Measurements from ENCODE around the gene CPXM2.
A peak's percentile ranks its signal among the peaks of the same experiment; 100 is the strongest.

Gene CPXM2

GRCh38 chr10:123912466-123912865, 20.9 kb upstream of the CPXM2 start:
- peak overlapping the region; percentile 10 for H3K27ac ChIP-seq
- no peak for TF ChIP-seq ZFX (IDR thresholded peaks at IDR 0.05)
- TF ChIP-seq, protein P1, sequence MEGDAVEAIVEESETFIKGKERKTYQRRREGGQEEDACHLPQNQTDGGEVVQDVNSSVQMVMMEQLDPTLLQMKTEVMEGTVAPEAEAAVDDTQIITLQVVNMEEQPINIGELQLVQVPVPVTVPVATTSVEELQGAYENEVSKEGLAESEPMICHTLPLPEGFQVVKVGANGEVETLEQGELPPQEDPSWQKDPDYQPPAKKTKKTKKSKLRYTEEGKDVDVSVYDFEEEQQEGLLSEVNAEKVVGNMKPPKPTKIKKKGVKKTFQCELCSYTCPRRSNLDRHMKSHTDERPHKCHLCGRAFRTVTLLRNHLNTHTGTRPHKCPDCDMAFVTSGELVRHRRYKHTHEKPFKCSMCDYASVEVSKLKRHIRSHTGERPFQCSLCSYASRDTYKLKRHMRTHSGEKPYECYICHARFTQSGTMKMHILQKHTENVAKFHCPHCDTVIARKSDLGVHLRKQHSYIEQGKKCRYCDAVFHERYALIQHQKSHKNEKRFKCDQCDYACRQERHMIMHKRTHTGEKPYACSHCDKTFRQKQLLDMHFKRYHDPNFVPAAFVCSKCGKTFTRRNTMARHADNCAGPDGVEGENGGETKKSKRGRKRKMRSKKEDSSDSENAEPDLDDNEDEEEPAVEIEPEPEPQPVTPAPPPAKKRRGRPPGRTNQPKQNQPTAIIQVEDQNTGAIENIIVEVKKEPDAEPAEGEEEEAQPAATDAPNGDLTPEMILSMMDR (conservative IDR thresholded peaks at IDR 0.05): no peak

- H3K27ac ChIP-seq: no peak overlapping the region; the same call in 1 of the 2 replicates
- TF ChIP-seq, protein P1 (conservative IDR thresholded peaks at IDR 0.05): no peak
- no peak for TF ChIP-seq ZFX (IDR thresholded peaks at IDR 0.05)
Observed at GRCh38 chr10:123911866-123912265, 20.3 kb upstream of the CPXM2 start.

GRCh38 chr10:123909866-123910265, 18.3 kb upstream of the CPXM2 start:
- TF ChIP-seq ZFX (IDR thresholded peaks at IDR 0.05): no peak
- TF ChIP-seq, protein P1 (conservative IDR thresholded peaks at IDR 0.05): no peak
- H3K27ac ChIP-seq: no peak overlapping the region

DNA sequence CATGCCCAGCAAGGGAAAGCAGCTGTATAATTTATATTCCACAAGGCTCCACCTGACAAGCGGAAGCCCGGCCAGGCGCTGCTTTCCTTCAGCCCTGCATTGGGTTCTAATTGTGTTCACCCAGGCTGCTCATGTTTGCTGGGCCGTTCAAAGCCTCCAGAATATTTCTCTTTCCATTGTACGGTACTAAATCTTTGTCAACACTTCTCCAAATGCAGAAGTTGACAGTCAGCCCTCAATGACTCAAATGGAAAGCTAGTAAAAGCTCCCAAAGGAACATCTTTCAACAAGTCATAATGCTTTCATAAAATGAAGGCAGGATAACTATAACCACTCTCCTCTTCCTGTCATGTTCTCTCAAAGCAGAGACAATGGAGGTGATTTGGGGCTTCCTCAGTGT, 17.8 kb upstream of the CPXM2 start:
- no peak for TF ChIP-seq ZFX (IDR thresholded peaks at IDR 0.05)
- TF ChIP-seq, protein P1 (conservative IDR thresholded peaks at IDR 0.05): no peak
- H3K27ac ChIP-seq: no peak overlapping the region

DNA sequence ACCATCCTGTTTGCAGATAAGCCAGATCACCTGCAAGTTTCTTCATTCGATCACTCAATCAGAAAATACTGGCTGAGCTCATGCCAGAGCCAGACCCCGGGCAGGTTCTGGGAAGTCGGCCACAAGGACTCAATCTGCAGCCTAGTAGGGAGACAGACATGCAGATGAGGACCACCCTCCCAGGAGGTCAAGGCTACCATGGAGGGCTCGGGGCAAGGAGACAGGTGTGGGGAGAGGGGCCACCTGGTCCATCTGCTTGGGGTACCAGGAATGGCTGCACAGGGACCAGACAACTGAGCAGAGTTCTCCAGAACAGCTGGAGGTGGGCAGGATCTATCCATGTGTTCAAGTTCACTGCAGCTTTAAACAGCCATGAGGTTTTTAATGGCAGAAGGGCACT, 16.8 kb upstream of the CPXM2 start:
- H3K27ac ChIP-seq: no peak overlapping the region
- no peak for TF ChIP-seq ZFX (IDR thresholded peaks at IDR 0.05)
- TF ChIP-seq, protein P1 (conservative IDR thresholded peaks at IDR 0.05): no peak

DNA sequence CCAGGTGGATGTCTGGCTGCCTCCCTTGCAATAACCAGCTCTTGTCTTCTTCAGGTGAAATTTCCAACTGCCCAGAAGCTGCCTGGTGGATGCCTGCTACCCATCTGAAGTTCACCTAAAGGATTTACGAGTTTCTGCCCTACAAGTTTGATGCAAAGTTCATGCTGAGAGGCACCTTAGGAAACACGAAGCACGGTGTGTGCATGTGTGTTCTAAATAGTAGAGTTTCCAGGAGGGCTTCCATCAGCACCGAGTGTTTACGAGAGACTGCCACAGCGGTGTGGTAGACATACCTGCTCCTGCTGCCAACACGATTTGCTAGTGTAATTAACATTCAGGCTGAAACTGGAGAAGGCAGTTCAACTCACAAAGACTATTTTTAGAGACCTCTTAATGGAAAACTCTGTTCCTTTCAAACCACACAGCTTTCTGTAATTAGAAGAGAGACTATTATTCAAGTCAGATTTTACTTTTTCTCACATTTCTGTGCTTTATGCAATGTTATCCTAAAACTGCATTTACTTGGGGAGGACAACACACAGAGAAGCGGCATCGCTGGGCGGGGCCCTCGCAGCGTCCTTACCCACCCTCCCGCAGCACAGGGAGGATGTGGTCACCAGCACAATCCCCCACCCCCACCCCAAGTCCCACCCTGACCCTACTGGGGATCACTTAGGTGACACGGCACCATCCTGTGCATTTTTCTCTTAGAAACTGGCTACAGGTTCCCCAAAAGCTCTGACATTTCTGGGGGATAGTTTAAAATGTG, 15.5 kb upstream of the CPXM2 start:
- no peak for TF ChIP-seq ZFX (IDR thresholded peaks at IDR 0.05)
- TF ChIP-seq, protein P1 (conservative IDR thresholded peaks at IDR 0.05): no peak

DNA sequence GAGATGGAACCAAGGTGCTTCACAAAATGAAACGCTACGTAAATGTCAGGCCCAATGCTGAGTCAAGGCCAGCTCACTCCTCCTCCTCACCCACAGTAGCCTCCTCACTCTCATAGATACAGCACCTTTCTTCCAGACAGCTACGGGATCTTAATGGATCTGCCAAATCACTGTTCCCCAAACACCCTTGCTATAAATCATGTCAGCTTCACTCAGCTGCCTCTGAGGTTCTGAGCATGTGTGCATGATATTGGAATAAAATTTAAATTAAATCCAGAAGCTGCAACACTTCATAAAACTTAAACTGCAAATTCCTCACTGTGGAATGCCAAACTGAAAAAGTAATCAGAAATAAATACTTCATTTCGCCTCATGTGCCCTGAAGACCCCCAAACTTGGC, 14.7 kb upstream of the CPXM2 start:
- no peak for TF ChIP-seq ZFX (IDR thresholded peaks at IDR 0.05)
- H3K27ac ChIP-seq: no peak overlapping the region

More for the DNA sequence above, 15.5 kb upstream of the CPXM2 start:
- H3K27ac ChIP-seq: no peak overlapping the region
